ENCODE results near the gene BMP4.

BMP4 gene

GRCh38 chr14:53963320-53964227, 6.9 kb upstream of the BMP4 start:
- no peak for DNase-seq

- DNase-seq: no peak
Measured at GRCh38 chr14:53962953-53963319, 6.3 kb upstream of the BMP4 start.

GRCh38 chr14:53958628-53959027, 2.0 kb upstream of the BMP4 start:
- DNase-seq: no peak

GRCh38 chr14:53957739-53958138, 1.1 kb upstream of the BMP4 start:
- no peak for DNase-seq

- DNase-seq: no peak
Measured at GRCh38 chr14:53955671-53956426, 776 bp downstream of the BMP4 start.

- DNase-seq: no peak
Measured at GRCh38 chr14:53955229-53955556, 1.4 kb downstream of the BMP4 start.

GRCh38 chr14:53954551-53955228, 1.9 kb downstream of the BMP4 start:
- no peak for DNase-seq

GRCh38 chr14:53953828-53954550, 2.6 kb downstream of the BMP4 start:
- DNase-seq: no peak

- DNase-seq: no peak
Measured at GRCh38 chr14:53953002-53953827, 3.4 kb downstream of the BMP4 start.

GRCh38 chr14:53952533-53952932, 4.1 kb downstream of the BMP4 start:
- DNase-seq: no peak

- DNase-seq: no peak
Measured at GRCh38 chr14:53951627-53952303, 4.9 kb downstream of the BMP4 start.

GRCh38 chr14:53951243-53951626, 5.4 kb downstream of the BMP4 start:
- DNase-seq: no peak

GRCh38 chr14:53950031-53950793, 6.4 kb downstream of the BMP4 start:
- DNase-seq: no peak

GRCh38 chr14:53949201-53949600, 7.4 kb downstream of the BMP4 start:
- no peak for DNase-seq

- DNase-seq: no peak
Measured at GRCh38 chr14:53948205-53948884, 8.3 kb downstream of the BMP4 start.

GRCh38 chr14:53947452-53948204, 9.0 kb downstream of the BMP4 start:
- no peak for DNase-seq

GRCh38 chr14:53947094-53947445, 9.6 kb downstream of the BMP4 start:
- no peak for DNase-seq

- no peak for DNase-seq
Measured at GRCh38 chr14:53946404-53947093, 10.1 kb downstream of the BMP4 start.

- no peak for DNase-seq
Measured at GRCh38 chr14:53946071-53946403, 10.6 kb downstream of the BMP4 start.

Data from OCI-M1 (cell line).